ENCODE measurements around the gene CANX.

DNA sequence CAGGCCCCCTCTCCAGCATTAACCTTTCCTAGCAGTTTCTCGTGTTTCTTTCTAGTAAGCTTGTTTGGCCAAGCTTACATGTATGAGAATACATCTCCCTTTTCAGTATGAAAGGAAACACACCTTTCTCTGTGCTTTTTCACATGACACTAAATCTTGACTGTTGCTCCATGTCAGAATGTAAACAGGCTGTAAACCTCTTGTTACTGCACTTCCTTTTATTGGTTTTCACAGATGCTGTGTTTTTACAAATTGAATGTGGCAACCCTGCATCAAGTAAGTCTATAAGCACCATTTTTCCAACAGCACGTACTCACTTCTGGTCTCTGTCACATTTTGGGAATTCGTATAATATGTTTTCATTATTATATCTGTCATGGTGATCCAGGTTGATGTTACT is 2.2 kb upstream of the CANX start:
- TF ChIP-seq, protein P1, sequence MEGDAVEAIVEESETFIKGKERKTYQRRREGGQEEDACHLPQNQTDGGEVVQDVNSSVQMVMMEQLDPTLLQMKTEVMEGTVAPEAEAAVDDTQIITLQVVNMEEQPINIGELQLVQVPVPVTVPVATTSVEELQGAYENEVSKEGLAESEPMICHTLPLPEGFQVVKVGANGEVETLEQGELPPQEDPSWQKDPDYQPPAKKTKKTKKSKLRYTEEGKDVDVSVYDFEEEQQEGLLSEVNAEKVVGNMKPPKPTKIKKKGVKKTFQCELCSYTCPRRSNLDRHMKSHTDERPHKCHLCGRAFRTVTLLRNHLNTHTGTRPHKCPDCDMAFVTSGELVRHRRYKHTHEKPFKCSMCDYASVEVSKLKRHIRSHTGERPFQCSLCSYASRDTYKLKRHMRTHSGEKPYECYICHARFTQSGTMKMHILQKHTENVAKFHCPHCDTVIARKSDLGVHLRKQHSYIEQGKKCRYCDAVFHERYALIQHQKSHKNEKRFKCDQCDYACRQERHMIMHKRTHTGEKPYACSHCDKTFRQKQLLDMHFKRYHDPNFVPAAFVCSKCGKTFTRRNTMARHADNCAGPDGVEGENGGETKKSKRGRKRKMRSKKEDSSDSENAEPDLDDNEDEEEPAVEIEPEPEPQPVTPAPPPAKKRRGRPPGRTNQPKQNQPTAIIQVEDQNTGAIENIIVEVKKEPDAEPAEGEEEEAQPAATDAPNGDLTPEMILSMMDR (conservative IDR thresholded peaks at IDR 0.05; ENCODE audit: low read length): no peak
- no peak for TF ChIP-seq EZH2phosphoT487 (IDR thresholded peaks at IDR 0.05; ENCODE audit: borderline replicate concordance, low read depth, low read length)
